Measurements from ENCODE around the gene GLRA2. TPM values are rescaled to one million over a fixed set of nuclear protein-coding genes. Genes with fewer than 3 reads are reported as not detected.

The GLRA2 gene
- total RNA-seq, 4 donors from 2014 or later = not detected

DNA sequence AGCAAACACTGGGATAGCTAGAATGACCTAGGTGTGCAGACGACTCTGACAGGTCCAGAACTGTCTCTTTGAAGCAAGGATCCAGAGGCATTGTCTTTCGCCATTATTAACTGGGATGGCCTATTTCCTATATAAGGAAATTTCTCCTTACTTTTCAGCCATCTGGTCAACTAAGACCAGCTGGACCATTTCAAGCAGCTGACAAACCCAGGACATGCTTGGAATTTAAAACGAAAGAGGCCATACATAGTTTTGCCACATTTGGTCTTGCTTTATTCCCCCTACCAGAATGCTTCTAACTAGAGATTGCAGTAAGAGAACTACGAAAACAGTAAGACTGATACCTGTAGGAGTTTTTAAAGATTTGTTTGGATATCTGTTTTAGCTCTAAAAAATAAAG is 87.0 kb downstream of the GLRA2 start:
- no peaks in the 10 kb centered on the region for H3K36me3 ChIP-seq

DNA sequence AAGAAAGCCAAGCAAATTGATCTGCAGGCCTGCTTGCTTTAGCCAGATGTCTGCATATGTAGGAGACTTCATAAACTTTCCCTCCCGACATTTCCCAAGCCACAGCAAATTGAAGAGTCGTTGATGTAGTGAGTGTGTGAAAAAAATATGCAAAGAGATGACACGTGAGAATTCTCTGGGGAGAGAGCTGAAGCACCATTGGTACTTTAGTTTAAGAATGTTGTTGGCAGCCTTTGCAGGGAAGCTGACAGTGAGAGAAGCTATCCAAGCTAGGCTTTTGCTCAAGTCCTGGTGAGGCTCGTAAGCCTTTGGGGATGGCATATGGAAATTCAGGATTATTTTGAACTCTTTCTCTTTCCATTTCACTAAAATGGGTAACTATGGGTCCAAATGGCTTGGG is 87.5 kb downstream of the GLRA2 start:
- Histone ChIP-seq H3K36me3 (no peaks in the 10 kb centered on the region), H3K27me3 (no peaks in the 10 kb centered on the region), H3K4me3 (no peak overlapping the region), H3K4me1 (no peaks in the 10 kb centered on the region), H3K27ac (no peak overlapping the region), H3K9me3 (no peaks in the 10 kb centered on the region)
- TF ChIP-seq, protein P1, sequence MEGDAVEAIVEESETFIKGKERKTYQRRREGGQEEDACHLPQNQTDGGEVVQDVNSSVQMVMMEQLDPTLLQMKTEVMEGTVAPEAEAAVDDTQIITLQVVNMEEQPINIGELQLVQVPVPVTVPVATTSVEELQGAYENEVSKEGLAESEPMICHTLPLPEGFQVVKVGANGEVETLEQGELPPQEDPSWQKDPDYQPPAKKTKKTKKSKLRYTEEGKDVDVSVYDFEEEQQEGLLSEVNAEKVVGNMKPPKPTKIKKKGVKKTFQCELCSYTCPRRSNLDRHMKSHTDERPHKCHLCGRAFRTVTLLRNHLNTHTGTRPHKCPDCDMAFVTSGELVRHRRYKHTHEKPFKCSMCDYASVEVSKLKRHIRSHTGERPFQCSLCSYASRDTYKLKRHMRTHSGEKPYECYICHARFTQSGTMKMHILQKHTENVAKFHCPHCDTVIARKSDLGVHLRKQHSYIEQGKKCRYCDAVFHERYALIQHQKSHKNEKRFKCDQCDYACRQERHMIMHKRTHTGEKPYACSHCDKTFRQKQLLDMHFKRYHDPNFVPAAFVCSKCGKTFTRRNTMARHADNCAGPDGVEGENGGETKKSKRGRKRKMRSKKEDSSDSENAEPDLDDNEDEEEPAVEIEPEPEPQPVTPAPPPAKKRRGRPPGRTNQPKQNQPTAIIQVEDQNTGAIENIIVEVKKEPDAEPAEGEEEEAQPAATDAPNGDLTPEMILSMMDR (IDR thresholded peaks at IDR 0.05) = no peak
- TF ChIP-seq POLR2A (IDR thresholded peaks at IDR 0.05) = no peak
- no peak for DNase-seq

More for the DNA sequence above, 87.0 kb downstream of the GLRA2 start:
- Histone ChIP-seq H3K27me3 (no peaks in the 10 kb centered on the region), H3K27ac (no peak overlapping the region), H3K4me1 (no peaks in the 10 kb centered on the region), H3K4me3 (no peak overlapping the region), H3K9me3 (no peaks in the 10 kb centered on the region)
- DNase-seq = no peak
- TF ChIP-seq, protein P1 (IDR thresholded peaks at IDR 0.05) = no peak
- TF ChIP-seq POLR2A (IDR thresholded peaks at IDR 0.05) = no peak

DNA sequence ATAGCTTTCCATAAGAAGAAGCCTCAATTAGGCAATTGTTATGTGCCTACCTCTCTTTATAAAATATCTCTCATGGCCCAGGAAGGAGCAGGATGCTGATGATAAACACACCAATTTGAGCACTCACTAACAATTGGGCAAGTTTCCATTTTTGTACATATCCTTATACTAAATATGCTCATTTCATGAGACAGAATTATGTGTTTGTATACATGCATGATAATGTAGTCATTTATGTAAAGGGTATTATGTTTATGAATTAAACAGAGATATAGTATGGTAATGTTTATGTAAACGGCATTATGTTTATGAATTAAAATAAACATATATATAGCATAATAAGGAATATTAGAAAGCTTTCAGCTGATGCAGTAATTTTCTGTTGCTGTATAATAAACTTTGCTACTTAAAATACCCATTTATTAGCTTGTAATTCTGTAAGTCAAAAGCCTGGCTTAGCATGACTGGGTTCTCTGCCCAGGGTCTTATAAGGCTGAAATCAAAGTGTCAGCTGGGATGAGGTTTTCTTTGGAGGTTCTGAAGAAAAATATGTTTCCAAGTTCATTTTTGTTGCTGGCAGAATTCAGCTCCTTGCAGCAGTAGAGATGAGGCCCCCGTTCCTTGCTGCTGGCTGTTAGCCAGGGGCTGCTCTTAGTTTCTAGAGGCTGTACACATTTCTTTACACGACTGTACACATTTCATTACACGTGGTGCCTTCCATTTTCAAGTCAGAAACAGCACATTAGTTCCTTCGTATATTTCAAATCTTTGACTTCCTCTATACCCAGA is 89.0 kb downstream of the GLRA2 start:
- no peaks in the 10 kb centered on the region for H3K4me1 ChIP-seq
- no peak overlapping the region for H3K4me3 ChIP-seq
- H3K9me3 ChIP-seq = no peaks in the 10 kb centered on the region
- H3K27ac ChIP-seq = no peak overlapping the region
- no peak for DNase-seq
- no peak for TF ChIP-seq POLR2A (IDR thresholded peaks at IDR 0.05)
- TF ChIP-seq, protein P1 (IDR thresholded peaks at IDR 0.05) = no peak
- H3K27me3 ChIP-seq = no peaks in the 10 kb centered on the region
- no peaks in the 10 kb centered on the region for H3K36me3 ChIP-seq

DNA sequence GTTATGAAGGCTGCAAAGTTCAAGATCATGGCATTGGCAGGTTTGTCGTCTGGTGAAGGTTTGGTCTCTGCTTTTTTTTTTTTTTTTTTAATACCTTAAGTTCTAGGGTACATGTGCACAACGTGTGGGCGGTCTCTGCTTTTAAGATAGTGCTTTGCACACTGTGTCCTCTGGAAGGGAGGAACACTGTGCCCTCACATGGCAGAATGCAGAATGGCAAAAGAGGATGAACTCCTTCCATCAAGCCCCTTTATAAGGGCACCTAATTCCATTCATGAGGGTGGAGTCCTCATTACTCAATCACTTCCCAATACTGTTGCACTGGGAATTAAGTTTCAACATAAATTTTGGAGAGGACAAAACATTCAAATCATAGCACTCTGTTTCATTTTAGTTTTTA is 101.4 kb downstream of the GLRA2 start:
- TF ChIP-seq POLR2A (IDR thresholded peaks at IDR 0.05) = no peak
- TF ChIP-seq, protein P1 (IDR thresholded peaks at IDR 0.05) = no peak
- no peaks in the 10 kb centered on the region for H3K4me1 ChIP-seq
- H3K27me3 ChIP-seq = no peaks in the 10 kb centered on the region
- H3K9me3 ChIP-seq = no peaks in the 10 kb centered on the region
- no peak overlapping the region for H3K27ac ChIP-seq
- H3K36me3 ChIP-seq = no peaks in the 10 kb centered on the region
- no peak overlapping the region for H3K4me3 ChIP-seq
- DNase-seq = no peak

DNA sequence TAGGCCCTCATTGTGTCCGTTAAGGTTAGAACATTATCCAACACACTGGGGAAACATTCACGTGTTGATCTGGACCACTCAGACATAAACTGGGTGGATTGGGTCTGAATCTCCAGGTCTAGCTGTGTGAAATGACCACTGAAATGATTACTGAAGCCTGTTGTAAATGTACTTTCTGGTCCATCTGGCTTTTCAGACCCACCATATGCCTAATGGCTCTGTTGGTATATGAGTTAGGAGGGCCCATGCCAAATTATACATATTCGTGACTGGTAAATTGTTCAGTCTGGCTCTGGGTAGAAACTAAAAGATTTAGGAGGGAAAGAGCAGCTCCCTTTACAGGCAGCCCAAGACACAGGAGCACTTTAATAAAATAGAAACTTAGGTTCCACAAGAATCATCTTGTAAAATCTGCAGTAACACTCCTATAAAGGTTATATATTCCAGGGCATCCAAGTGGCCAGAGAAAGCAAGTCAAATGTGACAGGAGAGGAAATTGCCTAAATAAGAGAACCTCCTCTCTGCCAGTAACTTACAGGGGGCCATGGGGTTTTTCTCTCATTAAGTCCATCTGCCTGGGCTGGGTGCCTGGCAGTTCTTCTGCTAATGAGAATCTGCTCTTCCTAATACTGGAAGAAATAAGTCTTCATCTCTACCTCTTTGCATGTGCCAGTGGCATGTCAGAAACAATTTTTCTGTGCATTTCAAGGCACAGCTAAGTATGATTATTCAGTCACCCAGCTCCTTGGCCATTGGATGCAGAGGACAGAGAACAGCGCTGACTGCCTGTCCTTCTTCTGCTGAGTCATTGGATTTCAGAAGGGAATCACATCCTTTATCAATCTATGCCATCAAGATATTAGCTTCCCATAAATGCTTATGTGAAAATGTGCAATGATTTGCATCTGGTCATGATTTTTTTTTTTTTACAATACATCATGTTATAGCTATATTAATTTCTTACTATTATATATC is 112.6 kb downstream of the GLRA2 start:
- no peak for TF ChIP-seq POLR2A (IDR thresholded peaks at IDR 0.05)
- TF ChIP-seq, protein P1 (IDR thresholded peaks at IDR 0.05) = no peak
- H3K9me3 ChIP-seq = no peaks in the 10 kb centered on the region
- no peak overlapping the region for H3K4me3 ChIP-seq
- no peaks in the 10 kb centered on the region for H3K4me1 ChIP-seq
- H3K27ac ChIP-seq = no peak overlapping the region
- no peak for DNase-seq
- H3K36me3 ChIP-seq = no peaks in the 10 kb centered on the region
- no peaks in the 10 kb centered on the region for H3K27me3 ChIP-seq
